Pons (tissue), 1 donor: Measurements from ENCODE around the gene RPL19.

Source experiments
- DNase-seq: peaks from one replicate; pipeline ENCODE4 v3.0.0-alpha.2; 2016; ENCODE audit warnings: low spot score

RPL19 gene

DNA sequence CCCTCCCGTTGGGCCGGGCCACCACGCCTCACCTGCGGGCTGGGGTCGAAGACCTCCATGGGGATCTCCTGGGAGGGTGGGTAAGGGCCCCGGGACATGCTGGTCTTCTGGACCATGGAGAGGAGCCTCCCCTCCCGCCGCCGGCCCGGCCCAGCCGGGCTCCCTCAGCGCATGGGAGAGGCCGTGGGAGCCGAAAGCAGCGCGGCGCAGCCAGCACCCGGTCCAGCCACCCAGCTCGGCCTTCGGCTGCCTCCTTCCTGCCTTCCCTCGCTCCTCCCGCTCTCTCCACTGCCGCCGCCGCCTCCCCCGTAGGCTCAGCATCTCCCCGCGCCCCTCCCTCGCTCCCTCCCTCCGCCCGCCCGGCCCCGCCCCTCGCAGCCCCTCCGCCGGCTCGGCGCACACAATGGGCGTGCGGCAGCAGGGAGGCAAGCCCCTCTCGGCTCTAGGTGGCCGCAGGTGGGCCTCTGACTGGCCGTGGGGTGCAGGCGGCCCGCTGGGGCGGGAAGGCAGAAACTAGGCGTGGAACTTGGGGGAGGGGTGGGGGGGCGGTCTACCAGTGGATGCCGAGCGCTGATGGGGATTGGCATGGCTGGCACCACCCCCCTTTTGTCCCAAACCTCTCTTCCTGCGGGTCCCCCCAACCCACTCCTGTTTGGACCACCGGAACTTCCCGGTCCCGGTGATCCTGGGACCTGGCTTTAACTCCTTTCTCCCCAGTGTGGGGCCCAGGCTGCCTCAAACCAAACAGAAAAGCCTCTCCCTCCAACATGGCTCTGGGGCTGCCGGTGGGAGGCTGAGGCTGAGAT is 2.5 kb upstream of the RPL19 start, which contains the start of gene CACNB1:
CACNB1 (minus strand) TSS at position 290 of the 806 bp plus-strand sequence; CDS start at position 116, 174 bp downstream.
- DNase-seq = peak; percentile 35

DNA sequence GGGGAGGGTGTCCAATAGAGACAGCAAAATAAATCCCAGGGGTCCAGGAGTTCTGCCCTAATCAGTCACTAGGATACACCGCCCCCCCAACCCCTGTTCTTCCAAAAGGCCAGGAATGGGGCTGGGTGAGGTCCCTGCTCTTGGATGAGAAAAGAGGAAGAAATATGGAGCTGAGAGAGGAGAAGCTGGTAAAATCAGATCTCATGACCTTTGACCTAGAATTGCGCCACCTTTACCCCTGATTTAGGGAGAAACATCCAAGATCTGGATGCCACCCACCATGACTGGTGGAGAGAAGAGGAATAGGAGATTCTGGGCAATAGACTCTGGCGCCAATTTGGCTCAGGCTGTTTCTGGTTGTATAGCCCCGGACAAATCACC is 1.9 kb upstream of the RPL19 start:
- DNase-seq = peak; percentile 39

DNA sequence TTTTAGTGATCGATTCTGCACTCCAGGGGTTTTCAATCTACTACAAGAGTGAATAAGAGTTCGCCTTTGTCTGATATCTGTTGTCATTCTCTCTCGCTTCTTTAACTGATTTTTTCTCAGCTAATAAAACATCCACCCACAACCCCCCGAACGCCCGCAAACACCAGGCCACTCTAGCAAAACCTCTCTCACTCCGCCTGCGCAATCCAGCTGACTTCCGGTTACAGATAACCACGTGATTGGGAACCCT is 338 bp upstream of the RPL19 start:
- peak; percentile 97 for DNase-seq

DNA sequence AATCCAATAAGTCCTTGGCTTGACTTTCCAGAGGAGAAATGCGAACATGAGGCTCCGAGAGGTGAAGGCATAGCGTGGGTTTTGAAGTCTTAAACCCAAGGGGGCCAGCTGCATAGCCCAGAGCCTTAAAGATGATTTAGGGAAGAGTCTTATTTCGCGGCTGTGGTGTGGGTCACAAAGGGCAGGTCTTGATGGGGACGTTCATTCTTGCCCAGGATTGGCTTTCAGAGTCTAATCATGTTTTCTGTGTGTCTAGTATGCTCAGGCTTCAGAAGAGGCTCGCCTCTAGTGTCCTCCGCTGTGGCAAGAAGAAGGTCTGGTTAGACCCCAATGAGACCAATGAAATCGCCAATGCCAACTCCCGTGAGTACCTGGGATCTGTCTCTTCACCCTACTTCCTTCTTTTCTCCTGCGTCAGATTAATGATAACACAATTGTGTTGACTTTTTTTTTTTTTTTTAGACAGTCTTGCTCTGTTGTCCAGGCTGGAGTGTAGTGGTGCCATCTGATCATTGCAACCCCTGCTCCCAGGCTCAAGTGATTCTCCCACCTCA is 951 bp downstream of the RPL19 start:
- DNase-seq = no peak

DNA sequence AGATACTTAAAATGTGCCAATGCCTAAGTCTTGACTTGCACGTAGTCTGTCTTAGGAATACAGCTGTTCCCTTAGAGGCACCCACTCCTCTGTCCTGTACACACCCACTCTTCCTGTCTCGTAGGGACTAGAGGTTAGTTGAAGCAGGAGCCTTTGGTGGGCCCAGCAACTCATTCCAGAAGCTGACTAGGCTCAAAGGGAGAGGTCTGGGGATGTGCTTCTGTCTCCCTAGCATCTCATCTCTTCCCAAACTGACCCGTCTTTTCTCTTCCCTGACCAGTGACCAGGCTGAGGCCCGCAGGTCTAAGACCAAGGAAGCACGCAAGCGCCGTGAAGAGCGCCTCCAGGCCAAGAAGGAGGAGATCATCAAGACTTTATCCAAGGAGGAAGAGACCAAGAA is 4.2 kb downstream of the RPL19 start:
- DNase-seq = no peak

DNA sequence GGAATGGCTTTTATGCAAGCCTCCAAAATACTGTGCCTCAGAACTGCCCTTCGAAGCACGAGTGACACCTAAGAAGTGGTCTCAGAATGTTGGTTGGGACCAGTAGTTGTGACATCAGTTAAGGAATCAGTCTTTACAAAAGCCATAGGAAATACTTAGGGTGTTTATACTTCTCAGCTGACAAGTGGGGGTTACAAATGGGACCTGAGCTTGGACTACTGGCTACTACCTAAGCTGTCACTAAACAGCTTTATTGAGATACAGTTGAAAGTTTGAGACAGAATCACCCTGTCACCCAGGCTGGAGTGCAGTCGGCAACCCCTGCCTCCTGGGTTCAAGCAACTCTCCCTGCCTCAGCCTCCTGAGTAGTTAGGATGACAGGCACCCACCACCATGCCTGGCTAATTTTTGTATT is 5.0 kb downstream of the RPL19 start:
- DNase-seq = no peak

DNA sequence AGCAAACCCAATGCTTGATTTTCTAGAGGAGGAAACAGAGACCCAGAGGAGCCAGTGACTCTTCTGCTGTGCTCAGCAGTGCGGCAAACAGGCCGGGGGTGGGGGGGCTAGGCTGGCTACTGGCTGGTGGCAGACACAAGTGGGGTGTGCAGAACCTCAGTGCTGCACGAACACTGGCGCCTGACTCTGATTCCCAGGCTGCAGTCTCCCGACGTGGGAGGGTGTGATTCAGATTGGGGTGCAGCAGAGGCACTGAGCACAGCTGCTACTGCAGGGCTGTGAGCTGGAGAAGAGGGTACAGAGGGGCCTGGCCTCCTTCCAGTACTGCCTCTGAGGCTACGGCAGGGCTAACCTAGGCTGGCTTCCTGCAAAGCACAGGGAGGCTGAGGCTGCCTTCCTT is 8.1 kb downstream of the RPL19 start:
- DNase-seq = no peak

DNA sequence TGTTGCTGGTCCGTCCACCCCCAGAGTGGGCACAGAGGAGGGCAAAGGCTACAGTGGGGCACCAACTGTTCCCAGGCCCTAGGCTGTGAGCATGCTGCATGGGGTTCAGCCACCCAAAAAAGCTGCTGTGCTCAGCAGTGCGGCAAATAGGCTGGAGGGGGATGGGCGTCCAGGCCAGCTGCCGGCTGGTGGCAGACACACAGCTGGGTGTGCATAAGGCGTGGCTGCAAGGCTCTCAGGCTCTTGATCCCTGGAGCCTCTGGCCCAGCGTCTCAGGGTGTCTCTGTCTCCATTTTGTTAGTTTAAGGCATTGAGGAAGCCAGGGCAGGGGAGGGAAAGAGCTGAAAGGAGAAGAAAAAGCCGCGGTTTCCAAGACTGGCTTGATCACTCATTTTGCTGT is 8.8 kb downstream of the RPL19 start:
- no peak for DNase-seq

DNA sequence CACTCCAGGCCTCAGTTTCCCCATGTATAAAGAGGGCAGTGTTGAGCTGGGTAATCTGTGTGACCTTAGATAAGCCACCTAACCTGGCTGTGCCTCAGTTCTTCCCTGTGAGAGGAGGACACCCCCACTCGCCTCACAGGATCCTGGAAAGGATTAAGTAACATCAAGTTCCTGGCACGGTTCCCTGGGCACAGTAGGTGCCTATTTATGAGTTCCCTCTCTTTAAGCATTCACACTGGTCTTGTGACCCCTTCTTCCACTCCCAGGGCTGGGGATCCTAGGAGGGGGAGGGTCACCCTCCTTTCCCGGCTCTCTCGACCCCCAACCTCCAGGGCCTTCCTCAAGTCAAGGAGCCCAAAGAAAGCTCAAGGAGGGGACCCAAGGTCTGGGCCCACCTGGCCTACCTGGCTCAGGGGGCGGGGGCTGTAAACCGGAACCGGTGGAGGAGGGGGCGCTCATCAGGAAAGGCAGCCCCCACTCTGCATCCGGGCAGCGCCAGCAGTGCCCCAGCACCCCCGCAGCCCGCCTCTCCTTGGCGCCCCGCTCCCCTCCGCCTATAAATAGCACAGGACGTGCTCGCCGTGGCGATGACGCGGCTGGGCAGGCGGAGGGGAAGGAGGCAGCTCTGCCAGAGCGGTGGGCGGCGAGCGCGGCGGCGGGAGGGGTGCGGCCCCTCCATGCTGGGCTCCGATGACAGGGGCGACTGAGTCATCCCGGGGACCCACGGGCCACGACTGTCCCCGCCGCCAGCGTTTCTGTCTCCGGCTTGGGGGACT is 9.4 kb downstream of the RPL19 start:
- DNase-seq = peak; percentile 38

DNA sequence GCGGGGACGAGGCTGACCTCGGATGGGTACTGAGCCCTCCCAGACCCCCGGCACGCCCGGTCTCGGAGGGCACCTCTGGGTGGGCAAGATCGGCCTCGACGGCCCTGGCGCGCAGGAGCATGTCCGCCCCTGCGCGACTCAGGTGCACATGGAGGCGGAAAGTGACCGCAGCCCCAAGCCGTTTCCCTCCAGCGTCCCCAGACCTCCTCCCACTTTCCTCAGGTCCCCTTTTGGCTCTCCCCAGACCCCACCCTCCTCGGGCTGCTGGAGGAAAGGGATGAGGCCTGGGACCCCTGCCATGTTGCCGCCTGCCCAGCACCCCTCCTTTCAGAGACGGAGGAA is 10.0 kb downstream of the RPL19 start:
- DNase-seq = no peak

DNA sequence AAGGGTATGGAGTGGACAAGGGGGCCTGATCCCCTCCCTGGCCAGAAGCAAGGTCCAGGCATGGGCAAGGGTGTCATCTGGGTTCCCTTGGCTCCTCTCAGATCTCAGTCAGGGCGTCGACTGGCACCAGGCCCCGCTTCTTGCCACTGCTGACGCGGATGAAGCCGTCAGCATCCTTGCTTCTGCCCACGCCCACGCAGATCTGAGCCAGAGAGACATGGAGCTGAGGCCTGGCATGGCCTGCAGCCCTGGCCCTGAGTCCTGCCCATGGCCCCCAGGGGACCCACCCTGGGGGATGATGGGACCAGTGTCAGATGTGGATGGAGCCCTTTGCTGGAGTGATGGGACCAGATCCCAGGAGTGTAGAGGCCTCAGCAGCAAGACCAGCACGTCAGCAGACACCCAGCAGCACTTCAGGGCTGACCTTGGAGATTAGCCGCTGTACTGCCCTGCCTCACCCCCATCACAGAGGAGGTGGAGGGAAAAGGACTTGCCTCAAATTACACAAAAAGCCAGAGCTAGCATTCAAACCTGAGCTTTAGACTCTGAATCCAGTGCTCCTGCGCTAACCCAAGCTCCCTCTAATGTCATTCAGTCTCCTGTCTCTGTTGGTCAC is 12.2 kb downstream of the RPL19 start:
- DNase-seq = no peak

DNA sequence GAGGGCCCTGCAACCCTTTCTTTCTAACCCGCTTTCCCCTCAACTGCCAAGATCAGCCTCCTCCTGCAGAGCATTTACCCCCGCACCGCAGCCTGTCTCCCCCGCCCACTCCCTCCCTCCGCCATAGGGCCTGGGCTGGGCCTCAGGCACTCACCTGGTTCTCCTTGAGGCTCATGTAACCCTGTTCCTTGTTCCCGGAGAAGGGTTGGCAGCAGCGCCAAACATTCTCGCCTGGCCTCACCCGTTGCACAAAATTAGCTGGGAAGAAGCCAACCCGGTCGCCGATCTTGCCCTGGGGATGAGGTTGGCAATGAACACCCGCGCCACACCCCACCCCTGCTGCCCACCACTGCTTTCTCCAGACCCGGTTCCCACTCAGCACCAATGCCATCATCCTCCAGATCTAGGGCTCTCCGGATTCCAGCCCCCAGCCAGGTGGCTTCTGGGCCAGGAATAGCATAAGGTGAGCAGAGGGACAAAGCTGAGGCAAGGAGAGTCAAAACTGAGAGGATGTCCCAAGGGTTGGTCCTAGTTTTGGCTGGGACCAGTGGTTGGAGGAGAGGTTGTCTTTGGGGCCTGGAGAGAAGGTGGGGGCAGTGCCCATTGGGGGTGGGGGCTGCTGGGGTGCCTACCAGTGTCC is 12.9 kb downstream of the RPL19 start:
- no peak for DNase-seq

DNA sequence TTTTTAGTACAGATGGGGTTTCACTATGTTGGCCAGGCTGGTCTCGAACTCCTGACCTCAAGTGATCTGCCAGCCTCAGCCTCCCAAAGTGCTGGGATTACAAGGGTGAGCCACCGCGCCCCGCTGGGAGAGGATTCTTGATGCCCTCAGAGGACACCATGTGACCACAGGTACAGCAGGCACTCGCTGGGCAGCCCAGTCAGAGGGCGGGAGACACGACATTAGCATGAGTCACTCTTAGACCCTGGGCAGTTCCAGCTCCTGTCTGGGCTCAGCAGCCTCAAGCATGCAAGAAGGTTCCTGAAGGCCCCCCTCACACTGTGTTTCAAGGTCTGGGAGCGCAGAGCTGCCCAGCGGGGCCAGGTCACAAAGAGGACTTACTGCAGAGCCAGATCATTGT is 13.8 kb downstream of the RPL19 start:
- no peak for DNase-seq

DNA sequence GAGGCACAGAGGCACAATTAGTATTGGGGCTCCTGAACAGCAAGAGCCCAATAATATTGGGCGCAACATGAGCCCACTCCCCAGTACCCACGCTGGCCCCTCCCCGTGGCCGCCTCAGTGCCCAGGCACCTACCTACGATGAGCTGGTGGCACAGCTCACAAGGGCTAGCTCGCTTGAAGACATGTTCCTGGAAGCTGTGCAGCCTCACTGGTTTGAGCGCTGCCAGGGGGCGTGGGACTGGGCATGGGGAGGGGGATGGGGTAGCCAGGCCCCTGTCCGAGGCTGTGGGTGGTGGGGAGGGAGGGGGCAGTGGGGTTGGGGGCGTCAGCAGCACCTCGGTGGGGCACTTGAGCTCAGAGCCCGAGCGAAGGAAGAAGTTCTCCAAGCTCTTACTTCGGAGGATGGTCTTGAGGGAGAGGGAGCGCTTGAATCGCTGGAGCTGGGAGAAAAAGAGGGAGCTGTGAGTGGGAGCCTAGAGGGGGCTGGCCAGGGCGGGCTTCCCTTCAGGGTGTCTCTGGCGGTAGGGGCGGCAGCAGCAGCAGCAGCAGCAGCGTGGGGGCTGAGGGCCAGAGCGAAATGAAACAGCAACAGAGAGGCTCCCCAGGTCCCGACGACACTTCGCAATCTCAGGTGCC is 17.8 kb downstream of the RPL19 start:
- no peak for DNase-seq

DNA sequence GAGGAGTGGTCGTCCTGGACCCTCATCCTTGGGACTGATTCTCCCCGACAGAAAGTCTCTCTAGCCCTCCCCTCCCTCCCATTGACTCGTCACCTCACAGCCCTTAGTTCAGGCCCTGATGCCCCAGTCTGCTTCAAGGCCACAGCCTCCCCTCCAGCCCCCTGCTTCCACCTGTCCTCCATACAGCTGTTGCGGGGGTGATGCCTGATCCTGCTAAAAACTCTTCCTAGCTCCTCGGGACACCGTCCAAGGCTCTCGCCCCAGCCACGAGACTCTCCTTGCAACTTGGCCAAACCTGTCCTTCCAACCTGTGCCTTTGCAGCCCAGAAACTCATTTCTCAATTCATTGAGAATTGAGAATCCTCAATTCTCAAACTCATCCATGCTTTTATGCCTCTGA is 18.8 kb downstream of the RPL19 start:
- no peak for DNase-seq

DNA sequence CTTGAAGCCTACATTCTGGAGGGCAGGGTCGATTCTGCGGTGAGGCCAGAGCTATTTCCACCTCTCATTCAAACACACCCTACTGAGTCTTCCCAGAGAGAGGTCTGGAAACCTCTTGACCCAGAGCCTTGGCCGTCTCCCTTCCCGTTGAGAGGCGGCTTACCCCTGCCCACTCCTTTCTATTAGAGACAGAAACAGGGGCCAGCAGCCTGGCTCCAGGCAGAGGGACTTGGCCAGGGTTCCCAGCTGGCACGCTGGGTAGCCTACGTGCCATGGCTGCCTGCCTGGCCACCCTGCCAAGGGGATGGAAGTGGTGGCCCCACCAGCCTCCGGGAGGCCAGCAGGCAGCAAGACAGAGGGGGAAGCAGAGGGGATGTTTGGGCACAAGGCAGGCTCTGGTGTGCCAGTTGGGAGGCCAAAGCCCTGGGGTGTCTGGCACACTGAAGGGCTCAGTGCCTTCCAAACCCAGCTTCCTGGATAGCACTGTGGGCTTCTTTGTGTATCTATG is 19.6 kb downstream of the RPL19 start:
- peak; percentile 65 for DNase-seq

DNA sequence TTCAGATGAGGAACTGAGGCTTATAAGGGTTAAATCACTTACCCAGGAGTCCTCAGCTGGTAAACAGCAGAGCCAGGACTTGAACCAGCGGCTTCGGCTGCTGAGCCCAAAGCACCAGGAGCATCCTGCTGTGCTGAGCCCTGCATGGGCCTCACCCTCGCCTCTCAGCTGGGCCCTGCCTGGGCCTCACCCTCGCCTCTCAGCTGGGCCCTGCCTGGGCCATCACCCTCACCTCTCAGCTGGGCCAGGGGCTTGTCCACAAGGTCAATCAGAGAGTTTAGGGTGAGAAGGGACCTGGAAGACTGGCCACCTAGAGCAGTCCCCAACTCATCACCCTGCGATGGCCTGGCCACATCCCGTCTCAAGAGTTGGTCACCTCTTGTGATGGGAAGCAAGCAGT is 21.5 kb downstream of the RPL19 start:
- DNase-seq = no peak

DNA sequence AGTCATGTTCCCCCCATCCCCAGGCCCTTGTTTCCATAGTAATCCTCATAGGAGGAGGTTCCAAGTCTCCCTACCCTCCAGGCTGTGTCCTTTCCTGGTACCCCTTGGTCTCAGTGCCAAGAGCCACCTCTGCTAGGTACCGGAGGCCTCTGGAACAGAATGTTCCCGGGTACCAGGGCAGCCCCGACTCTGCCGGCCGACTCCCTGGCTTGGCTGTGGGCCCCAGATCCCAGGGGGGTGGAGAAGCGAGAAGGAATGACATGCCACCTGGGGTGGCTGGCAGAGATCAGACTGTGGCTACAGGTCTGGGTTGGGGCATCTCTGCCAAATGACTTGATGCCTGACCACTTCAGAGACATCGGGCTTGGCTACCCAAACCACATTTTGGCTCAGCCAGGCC is 22.1 kb downstream of the RPL19 start:
- DNase-seq = no peak

DNA sequence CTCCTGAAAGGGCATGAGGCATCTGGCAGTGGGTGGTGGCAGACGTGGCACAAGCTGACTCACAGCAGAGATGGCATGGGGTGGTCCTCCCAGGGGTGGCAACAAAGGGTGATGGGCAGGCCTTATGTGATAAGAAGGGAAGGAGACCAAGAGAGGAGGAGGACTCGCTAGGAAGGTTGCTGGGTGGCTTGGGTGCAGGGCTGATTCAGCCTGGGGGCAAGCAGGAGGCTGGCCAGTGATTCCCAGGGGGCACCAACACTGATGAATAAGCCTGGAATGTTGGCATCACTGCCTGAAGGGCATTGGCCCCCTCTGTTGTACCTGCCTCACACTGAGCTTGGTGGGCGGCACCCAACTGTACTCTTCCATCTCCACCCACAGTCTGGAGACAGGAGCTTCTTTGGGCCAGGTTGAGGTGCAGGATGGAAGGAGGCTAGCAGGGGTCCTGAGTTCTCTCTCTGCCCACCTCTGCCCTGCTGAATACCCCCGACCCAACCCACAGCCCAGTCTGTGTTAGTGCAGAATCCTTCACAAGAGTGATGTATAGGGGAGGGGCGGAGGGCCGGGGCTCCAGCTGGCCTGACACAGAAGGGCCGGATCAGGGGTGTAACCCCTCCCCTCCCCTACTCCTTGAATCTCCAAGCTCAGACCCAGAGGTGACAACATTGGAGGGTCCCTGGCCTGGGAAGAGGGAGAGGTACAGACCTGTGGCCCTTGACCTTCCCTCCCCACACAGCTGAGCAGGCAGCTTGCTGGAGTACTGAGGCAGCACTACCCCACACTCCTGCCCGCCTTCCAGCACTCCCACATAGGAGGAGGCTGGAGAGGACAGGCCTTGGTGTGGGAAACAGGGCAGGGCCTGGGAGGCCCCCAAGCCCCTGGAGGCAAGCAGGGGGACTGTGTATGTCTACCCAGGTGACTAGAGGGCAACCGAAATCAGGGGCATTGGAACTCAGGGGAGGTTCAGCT is 23.1 kb downstream of the RPL19 start:
- DNase-seq = no peak

DNA sequence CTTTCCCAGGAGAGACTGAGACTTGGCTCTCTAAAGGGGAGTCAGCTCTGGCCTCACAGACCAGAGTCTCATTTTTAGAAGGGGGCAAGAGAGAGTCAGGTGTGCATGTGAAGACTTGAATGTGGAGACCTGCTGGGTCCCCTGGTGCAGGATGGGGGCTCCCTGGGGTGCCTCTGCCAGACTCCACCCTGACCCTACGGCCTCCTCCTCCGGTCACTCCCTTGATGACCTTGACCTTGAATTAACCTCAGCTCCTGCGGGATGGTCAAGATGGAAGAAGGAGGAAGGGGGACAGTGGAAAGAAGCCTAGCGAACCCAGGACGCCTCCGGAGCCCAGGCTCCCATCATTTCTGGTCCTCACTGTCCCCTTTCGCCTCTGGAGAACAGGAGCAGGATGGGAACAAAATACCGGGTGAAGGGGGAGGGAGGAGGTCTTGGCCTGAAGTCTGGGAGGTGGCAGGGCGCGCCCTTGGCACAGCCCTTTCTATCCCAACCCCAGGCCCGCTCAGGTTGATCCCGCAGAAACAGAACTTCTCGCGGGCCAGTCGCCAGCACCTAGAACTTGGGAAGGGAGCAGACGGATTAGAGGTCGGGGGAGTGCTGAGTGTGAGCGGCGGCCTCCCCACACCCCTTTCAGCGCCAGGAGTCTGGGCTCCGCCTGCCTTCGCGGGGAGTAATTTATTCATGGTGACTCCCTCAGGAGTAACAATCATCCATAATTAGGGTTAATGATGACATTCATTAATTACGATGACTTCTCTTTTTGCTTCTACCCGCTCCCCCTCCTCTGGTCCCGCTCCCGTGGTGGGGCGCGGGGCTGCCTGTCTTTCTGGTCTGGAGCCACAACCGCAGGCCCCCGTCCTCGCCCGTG is 24.1 kb downstream of the RPL19 start:
- no peak for DNase-seq
